NCI-H2171 (cell line): ENCODE results near the gene IL25.
A peak's percentile ranks its signal among the peaks of the same experiment; 100 is the strongest.
"Not testable (repeated sequence)": the region's sequence is repeated elsewhere in the genome, so short reads cannot be mapped to it uniquely, and the experiment has no call there.

Experiments
- DNase-seq: peaks from one replicate; lab custom pipeline; 2025; lab: John Stamatoyannopoulos, UW

Gene IL25

DNA sequence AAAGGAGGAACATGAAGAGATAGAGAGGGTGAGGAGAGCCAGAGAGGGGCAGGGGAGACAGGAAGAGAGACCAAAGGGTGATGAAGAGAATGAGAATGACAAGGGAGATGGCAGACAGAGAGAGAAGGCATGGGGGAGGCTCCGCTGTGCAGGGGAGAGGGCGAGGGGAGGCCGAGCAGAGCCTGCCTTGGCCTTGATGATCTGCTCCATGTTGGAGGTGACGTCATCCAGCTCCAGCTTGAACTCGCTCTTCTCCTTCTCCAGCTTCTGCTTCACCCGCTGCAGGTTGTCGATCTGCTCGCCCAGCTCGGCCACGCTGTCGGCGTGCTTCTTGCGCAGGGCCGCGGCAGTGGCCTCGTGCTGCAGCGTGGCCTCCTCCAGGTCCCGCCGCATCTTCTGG, 17.3 kb downstream of the IL25 start:
- DNase-seq, result not testable (repeated sequence)

DNA sequence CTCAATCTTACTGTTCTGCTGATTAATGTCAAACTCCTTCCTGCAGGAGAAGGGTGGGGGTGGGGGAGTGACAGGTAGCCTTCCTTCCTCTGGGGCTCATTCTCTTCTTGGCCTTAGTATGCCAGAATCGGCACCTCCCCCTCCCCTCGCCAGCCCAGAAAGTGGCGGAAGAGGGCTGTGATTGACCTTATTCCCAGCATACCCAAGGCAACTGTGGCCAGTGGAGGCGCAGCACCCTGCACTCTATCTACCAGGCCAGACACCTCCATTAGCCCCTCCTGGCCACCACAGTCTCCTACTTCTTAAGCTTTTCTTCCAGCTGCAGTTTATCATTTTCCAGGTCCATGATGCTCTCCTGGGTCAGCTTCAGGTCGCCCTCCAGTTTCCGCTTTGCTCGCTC, 20.0 kb downstream of the IL25 start:
- DNase-seq, result no peak

DNA sequence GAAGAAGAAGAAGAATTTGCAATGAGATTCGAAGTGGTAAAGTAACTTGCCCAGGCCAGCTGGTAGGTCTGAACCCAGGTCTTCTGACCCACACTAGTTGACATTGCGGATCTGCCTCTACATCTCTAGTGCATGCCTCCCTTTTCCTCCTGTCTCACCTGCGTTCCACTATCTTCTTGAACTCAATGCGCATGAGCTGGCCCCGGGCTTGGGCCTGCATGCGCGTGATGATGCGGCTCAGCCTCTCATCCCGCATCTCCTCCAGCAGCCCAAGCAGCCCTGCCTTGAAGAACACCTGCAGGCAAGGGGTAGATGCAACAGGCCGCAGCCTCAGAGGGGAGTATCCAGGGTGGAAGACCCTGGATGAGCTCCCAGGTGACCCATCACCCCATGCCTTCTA, 23.5 kb downstream of the IL25 start:
- DNase-seq, result no peak

DNA sequence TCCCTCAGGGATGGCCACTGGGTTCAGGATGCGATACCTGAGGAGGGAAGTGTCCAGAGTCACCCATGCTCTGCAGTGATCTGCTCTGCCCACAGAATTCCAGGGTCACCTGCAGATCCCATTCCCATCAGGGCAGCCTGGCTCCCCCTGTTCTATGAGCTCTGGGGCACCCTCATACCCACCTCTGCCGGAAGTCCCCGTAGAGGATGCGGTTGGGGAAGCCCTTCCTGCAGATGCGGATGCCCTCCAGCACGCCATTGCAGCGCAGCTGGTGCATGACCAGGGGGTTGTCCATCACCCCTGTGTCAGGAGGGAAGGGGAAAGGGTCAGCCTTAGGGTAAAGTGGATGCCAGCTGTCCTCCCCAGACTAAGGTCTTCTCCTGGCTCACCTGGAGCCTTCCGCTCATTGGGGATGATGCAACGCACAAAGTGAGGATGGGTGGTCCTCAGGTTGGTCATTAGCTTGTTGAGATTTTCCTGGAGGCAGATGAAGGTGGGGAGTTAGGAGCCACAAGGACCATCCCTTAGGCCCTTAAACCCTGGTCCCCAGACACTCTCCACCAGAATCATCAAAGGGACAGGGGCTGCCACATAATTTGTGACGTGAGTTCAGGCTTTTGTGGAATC, 24.3 kb downstream of the IL25 start:
- DNase-seq, result no peak

DNA sequence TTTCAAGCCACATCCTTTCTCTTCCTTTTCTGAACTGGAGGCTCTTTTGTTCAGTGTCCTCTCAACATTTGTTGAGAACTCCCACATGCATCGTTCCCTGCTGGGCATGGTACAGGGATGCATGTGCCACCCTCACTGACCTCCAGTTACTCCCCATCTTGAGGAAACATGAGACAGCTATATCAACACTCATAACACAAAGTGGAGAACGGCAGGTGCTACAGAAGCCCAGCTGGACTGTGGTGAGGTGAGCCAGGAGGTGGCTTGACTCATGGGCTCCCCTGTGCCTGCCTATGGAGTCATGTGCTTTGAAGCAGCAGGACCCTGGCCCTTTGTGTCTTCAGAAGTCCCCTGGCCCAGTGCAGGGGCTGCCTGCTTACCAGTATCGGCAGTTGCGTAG, 25.7 kb downstream of the IL25 start:
- DNase-seq, result no peak

DNA sequence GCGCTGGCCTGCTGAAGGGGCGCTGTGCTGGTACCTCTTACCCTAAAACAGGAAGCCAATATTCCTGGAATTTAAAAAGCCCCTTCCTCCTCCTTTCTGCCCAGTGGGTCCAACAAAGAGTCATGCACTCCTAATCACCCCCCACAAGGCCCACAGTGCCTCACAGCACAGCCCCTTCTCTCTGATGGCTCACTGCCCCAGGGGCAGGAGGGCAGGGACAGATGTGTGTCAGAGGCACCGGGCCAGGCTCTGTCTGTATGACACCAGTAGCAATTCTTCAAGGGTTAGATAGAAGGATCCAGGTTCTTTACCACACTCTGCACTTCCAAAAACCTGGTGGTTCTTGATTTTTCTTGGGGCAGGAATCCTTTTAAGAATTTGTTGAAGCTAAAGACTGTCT, 26.5 kb downstream of the IL25 start:
- no peak for DNase-seq

DNA sequence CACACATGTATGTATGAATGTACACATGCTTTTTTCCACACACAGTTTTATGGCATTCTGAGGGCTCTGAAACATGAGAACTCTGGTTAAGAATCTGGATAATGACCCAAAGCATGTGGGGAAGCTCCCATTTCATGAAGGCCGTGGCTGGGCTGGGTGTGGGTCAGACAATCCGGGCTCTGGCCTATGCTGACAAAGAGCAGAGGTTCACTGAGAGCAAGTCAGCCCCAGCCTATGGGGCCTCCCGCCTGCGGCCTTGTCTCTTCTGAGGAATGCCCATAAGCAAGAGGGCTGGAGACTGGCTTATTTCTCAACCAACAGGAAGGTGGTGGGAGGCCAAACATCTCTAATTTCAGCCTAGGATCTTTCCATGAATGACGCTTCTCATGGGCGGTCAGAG, 27.0 kb downstream of the IL25 start:
- no peak for DNase-seq

DNA sequence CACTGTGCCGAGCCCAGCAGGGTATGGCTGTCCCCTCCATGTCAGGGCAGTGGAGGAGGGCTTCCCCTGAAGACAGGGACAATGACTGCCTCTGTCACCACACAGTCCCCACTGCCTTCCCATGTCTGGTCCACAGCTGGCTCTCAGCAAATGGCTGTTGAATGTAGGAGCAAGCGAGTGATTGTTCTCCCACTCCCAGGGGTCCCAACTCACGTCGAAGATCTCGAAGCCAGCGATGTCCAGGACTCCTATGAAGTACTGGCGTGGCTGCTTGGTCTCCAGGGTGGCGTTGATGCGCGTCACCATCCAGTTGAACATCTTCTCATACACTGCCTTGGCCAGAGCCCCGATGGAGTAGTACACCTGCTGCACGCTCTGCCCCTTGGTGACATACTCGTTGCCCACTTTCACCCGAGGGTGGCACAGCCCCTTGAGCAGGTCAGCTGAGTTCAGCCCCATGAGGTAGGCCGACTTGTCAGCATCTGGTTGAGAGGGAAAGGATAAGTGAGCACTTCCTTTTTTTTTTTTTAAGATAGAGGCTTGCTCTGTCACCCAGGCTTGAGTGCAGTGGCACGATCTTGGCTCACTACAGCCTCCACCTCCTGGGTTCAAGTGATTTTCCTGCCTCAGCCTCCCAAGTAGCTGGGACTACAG, 28.0 kb downstream of the IL25 start:
- DNase-seq, result not testable (repeated sequence)

DNA sequence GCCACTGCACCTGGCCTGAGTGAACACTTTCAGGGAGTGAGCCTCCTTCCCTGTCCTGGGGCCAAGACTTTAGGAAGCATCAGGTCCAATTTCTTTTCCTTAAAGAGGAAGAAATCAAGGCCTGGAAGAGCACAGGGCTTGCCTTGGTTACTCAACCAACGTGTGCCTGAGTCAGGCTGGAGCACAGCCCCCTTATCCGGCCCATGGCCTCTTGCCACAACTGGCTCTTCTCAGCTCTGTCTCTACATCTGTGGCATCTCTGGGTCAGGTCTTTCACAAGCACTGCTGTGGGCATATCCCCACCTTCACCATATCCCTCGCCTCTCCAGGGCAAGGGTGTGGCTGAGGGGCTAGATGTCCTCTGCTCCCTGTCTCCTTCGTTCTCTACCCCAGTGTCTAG, 28.7 kb downstream of the IL25 start:
- no peak for DNase-seq

DNA sequence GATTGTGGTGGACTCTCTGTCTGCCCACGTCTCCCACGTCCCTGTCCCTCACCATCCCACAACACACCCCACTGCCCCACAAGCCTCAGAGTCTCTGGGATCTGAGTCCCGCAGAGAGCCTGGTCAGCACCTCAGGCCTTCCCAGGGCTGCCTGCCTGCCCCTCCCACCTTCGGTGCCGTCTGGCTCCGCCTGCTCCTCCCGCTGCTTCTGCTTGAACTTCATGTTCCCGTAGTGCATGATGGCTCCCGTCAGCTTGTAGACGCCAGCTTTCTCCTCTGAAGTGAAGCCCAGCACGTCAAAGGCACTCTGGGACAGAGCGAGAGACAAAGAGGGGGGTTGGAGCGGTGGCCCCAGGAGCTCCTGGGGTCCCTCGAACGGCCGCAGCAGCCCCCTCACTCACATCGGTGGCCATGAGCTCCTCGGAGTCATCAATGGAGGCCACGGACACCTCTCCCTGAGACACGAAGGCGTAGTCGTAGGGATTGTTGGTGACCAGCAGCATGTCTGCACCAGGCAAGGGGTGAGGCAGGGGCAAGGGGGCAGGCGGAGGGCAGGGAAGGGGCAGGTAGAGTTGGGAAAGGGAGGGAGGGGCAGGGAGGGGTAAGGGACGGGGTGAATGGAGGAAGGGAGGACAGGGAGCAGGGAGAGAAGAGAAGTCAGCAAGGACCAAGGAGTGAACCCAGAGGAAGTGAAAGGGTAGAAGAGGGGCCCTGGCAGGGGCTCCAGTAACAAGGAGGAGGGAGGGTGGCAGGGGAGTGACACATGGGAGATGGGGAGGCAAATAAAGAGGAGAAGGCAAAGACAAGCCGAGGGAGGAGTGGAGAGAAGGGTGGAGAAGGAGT, 29.9 kb downstream of the IL25 start:
- DNase-seq, result no peak

DNA sequence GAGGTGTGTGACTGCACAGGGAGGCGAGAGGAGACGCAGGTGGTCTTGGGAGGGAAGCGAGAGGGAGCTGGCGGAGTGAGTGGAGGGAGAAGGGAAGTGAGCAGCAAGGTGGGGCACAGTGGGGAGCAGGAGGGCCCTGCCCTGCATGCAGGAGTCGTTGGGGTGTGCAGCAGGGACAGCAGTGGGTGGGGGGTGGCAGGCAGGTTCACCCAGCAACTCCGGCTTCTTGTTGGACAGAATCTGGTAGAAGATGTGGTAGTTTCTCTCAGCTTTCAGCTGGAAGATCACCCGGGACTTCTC, 30.5 kb downstream of the IL25 start:
- DNase-seq, result no peak

DNA sequence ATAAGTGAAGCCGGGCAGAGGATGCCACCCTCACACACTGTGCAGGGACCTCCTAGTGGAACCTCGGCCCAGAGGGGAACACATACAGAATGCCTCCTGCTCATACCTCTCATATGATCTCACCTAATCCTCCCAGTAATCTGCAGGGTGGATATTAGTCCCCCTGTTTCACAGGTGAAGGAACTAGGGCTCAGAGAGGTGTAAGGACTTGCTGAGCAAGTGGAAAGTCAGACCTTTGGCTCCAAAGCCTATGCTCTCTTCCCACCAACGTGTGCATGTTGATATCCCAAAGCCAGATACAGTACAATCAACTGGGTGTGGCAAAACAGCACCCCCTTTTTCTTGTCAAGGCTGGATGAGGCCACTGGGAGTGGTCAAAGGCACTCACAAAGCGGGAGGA, 31.3 kb downstream of the IL25 start:
- no peak for DNase-seq

DNA sequence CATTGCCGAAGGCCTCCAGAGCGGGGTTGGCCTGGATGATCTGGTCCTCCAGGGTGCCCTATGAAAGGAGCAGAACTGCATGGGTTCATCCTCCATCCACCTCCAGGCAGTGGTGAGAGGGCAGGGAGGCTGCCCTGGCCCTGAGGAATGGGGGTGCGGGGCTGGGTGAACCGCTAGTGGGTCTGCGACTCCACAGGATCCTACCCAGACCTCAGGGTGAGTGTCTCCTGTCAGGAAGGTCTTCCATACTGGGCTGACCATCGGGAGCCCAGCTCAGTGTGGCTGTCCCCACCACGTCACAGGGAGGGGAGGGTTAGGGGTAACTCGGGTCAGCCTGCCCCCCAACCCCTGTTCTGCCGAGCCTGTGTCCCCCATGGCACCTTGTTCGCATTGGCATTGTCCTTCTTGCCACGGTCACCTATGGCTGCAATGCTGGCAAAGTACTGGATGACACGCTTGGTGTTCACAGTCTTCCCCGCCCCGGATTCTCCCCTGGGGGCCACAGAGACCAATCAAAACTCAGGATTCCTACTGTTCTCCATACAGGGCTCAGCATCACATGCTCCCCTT, 31.8 kb downstream of the IL25 start:
- no peak for DNase-seq

DNA sequence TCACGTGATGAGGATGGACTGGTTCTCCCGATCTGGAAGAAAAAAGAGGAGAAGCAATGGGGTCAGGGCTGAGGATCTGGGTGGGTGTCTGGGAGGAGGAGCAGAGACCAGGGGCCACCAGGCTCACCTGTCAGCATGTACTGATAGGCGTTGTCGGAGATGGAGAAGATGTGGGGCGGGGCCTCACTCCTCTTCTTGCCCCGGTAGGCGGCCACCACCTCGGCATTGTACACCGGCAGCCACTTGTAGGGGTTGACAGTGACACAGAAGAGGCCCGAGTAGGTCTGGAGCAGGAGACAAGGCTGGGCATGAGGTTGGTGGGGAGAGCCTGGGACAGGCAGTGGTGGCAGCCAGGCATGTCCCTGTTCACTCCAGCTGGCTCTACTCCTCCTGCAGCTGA, 32.5 kb downstream of the IL25 start:
- DNase-seq, result no peak

DNA sequence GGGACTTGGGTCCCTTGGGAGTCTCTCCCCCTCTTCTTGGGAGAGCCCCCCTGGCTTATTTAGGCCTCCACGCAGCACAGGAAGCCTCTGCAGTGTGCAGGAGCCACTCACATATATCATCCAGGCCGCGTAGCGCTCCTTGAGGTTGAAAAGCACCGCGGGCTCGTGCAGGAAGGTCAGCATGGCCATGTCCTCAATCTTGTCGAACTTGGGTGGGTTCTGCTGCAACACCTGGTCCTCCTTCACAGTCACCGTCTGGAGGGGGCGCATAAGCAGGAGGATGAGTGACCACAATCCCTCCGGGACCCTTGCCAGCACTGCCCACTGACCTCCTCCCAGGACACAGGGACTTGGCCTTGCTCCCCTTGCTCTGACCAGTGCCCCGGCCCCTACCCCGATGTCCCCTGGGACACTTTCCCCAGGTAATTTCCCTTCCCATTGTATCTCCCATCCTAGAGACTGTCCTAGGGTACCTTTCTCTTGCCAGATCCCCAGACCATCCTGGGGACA, 33.0 kb downstream of the IL25 start:
- no peak for DNase-seq

DNA sequence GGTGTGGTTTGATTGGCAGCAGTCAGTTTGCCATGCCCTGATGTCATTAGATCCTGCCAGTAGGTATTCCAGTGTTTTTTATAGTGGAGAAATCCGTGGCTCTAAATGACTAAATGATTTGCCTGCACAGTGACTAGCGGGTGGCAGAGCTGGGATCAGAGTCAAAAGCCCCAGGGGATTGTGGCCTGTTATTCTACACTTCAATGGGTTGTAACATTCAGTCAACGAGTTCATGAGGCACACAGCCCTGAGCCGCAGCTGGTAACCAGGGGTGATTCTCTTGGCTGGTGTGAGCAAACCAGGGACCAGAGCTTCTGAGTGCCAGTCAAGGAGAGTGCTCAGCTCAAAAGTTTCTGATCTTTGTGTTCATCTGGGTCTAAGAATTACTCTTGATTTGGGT, 33.6 kb downstream of the IL25 start:
- peak; percentile 52 for DNase-seq

DNA sequence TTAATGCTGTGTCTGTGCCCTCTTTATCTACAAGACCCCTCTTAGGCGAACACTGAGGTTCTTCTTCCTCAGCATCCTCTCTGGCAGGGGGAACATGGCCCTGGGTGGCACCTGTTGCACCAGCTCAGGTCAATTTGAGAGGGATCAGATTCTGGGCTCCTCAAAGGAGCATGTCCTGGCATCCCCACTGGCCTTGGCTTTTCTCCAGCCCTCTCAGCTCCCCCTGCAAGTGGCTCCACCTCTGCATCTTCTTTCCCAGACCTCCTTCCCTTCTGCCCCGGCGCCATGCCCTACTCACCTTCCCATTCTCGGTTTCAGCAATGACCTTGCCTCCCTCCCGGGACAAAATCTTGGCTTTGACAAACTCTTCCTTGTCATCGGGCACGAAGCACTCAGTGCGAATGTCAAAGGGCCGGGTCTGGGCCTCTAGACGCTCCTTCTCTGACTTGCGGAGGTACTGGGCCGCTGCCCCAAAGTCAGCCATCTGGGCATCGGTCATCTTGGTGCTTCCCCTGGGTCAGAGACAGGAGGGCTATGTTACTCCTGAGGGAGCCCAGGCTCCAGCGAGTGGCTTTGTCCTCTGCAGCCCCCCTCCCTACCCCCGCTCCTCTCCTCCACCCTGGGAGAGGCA, 34.2 kb downstream of the IL25 start:
- no peak for DNase-seq

DNA sequence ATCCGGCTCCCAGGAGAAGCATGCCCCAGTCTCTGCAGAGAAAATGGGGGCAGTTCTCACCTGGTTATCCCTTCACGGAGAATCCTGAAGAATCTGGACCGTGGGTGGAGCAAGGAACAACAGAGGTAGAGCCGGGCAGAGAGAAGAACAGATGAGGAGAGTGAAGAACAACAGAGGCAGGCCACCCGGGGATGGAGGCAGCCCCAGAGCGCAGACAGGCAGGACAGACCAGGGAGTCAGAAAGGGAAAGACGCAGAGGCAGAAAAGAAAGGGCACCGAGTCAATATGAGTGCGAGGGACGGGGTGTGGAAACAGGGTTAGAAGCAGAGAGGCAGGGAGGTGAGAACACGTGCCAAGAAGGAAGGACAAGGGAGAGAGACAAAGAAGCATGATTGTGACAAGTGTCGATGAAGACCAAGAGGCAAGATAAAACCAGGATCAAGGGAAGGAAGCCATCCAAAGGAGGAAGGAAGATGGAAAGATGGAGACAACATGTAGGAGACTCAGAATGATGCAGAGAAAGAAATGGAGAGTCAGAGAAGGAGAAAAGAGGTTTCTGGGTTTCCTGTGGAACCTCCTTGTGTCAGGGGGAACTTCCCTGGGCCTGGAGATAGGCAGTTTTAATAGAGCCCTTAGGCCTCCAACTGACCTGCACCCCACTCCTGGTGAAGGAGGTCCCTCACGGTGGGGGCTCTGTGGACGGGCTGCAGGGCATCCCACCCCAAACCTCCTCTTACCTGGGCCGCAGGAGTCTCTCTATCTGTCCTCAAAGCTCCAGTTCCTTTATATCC, 35.1 kb downstream of the IL25 start, which contains the start of gene MYH6:
TSS of gene MYH6 (minus strand) at position 758 of the 791 bp plus-strand sequence. CDS start 1,050 bp downstream, outside the sequence.
- no peak for DNase-seq

DNA sequence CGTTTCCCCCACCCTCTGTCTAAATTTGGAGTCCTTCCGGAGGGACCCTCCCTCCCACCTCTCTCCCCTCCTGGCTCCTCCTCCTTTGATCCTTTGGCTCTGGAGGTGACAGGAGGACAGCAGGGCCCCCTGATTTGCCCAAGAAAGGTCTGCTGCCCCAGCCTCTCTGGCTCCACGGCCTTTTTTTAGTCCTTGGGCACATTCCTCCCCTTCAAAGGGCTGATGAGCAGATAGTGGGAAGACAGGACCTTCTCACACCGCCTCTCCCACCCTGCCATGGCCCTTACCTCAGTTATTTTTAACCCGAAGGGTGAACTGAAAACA, 35.7 kb downstream of the IL25 start:
- DNase-seq, result no peak

DNA sequence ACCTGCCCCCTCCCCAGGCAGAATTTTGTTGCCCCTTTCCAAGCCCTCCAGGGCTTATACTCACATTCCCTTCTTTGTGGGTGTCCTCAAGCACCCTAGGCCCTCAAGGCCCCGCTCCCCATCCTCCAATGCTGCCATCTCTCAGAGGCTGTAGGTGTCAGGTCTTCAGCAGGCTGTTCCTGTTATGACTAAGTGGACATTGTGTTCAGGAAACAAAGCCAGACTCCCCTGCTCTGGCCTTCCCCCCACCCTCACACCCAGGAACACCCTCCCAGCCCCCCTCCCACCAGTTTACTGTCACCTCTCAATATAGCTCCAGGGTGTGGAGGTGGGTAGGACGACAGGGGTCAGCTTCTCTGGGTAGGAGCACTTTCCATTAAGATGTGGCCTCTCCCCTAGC, 36.9 kb downstream of the IL25 start:
- no peak for DNase-seq

DNA sequence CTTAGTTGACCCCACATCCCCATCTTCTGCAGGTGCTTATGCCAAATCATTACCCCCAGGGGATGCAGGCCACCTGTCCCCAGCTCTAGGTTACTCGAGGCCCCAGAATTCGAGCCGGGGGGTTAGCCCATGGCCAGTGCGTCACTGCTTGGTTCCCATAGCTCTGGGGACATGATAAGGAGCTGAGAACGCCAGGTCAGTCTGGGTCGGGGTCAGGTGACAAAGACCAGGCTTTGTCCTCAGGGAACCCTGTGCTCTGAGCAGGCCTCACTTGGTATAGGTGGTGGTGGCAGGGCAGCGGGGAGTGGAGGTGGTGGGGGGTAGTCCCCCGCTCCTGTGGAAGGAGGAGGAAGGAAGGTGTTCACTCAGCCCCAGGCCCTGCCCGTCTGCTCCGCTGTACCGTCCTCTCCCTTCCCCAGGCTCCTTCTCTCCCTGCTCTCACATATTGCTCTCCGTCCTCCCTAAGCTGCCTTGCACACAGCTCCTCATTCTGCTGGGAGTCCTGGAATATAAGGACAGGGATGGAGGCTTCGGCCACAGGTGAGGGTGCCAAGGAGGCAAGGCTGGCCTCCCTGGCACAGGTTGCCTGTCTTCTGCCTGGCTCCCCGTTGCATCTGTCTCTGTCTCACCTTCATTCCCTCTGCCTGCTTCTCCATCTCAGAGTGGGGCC, 37.5 kb downstream of the IL25 start:
- no peak for DNase-seq
